CD4-positive, alpha-beta T cell treated with Interleukin-1 beta for 1 hour (primary cell): ENCODE measurements around the gene PARP4.
"Not testable (repeated sequence)": the region's sequence is repeated elsewhere in the genome, so short reads cannot be mapped to it uniquely, and the experiment has no call there.

ENCODE experiments used
- DNase-seq, 2 donors: peaks; one replicate each; pipeline ENCODE4 v3.0.0-alpha.2; 2020 to 2022

PARP4 gene

GRCh38 chr13:24443366-24443765, 69.2 kb downstream of the PARP4 start:
- DNase-seq, result no peak

- DNase-seq, result not testable (repeated sequence)
These were observed 86.5 kb downstream of the PARP4 start for GRCh38 chr13:24426045-24426444.

GRCh38 chr13:24419668-24420067, 92.9 kb downstream of the PARP4 start:
- not testable (repeated sequence) for DNase-seq

GRCh38 chr13:24407844-24408243, 104.7 kb downstream of the PARP4 start:
- DNase-seq, result no peak

- DNase-seq, result no peak
These were observed 106.1 kb downstream of the PARP4 start for GRCh38 chr13:24406524-24406923.

- DNase-seq, result no peak
These were observed 115.8 kb downstream of the PARP4 start for GRCh38 chr13:24396821-24397220.

GRCh38 chr13:24392972-24393371, 119.6 kb downstream of the PARP4 start:
- no peak for DNase-seq

- not testable (repeated sequence) for DNase-seq
These were observed 120.6 kb downstream of the PARP4 start for GRCh38 chr13:24391771-24392683.

- DNase-seq, result not testable (repeated sequence)
These were observed 121.8 kb downstream of the PARP4 start for GRCh38 chr13:24390795-24391194.

- DNase-seq, result no peak
These were observed 123.1 kb downstream of the PARP4 start for GRCh38 chr13:24389506-24389905.

GRCh38 chr13:24388743-24389142, 123.8 kb downstream of the PARP4 start:
- not testable (repeated sequence) for DNase-seq

GRCh38 chr13:24386816-24387708, 125.5 kb downstream of the PARP4 start:
- DNase-seq, result no peak

GRCh38 chr13:24385902-24386301, 126.7 kb downstream of the PARP4 start:
- no peak for DNase-seq

GRCh38 chr13:24384946-24385345, 127.6 kb downstream of the PARP4 start:
- not testable (repeated sequence) for DNase-seq

GRCh38 chr13:24384091-24384490, 128.5 kb downstream of the PARP4 start:
- DNase-seq, result not testable (repeated sequence)

GRCh38 chr13:24381541-24382265, 130.9 kb downstream of the PARP4 start:
- no peak for DNase-seq

GRCh38 chr13:24380881-24381280, 131.7 kb downstream of the PARP4 start:
- not testable (repeated sequence) for DNase-seq

- DNase-seq, result not testable (repeated sequence)
These were observed 132.4 kb downstream of the PARP4 start for GRCh38 chr13:24380227-24380626.

- DNase-seq, result not testable (repeated sequence)
These were observed 141.3 kb downstream of the PARP4 start for GRCh38 chr13:24371273-24371672.
